ENCODE results near the gene BICRAL. TPM values are rescaled to one million over a fixed set of nuclear protein-coding genes. Genes with fewer than 3 reads are reported as not detected.
A peak's percentile ranks its signal among the peaks of the same experiment; 100 is the strongest.
"Not testable (repeated sequence)": the region's sequence is repeated elsewhere in the genome, so short reads cannot be mapped to it uniquely, and the experiment has no call there.

The BICRAL gene
- total RNA-seq, 1 donor from 2014 or later = 2.9 TPM

GRCh38 chr6:42766163-42766670 is 15.6 kb upstream of the BICRAL start:
- TF ChIP-seq, protein P1, sequence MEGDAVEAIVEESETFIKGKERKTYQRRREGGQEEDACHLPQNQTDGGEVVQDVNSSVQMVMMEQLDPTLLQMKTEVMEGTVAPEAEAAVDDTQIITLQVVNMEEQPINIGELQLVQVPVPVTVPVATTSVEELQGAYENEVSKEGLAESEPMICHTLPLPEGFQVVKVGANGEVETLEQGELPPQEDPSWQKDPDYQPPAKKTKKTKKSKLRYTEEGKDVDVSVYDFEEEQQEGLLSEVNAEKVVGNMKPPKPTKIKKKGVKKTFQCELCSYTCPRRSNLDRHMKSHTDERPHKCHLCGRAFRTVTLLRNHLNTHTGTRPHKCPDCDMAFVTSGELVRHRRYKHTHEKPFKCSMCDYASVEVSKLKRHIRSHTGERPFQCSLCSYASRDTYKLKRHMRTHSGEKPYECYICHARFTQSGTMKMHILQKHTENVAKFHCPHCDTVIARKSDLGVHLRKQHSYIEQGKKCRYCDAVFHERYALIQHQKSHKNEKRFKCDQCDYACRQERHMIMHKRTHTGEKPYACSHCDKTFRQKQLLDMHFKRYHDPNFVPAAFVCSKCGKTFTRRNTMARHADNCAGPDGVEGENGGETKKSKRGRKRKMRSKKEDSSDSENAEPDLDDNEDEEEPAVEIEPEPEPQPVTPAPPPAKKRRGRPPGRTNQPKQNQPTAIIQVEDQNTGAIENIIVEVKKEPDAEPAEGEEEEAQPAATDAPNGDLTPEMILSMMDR (conservative IDR thresholded peaks at IDR 0.05; ENCODE audit: low read depth, low read length) = no peak
- H3K4me3 ChIP-seq (ENCODE audit: low read depth, low read length) = no peak overlapping the region
- DNase-seq (ENCODE audit: low read depth) = no peak

DNA sequence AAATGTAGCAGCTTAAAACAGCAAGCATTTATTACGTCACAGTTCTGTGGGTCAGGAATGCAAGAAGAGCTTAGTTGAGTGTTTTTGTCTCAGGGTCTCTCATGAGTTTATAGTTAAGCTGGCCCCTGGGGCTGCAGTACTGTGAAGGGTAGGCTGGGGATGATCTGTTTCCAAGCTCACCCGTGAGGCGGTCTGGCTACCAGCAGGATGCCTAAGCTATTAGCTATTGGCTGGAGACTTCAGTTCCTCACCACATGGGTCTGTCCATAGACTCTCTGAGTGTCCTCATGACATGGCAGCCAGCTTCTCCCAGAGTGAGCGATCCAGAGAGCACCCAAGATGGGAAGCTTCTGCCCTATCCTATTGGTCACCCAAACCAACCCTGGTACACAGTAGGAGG is 12.8 kb upstream of the BICRAL start:
- TF ChIP-seq, protein P1 (conservative IDR thresholded peaks at IDR 0.05; ENCODE audit: low read depth, low read length) = no peak
- H3K4me3 ChIP-seq (ENCODE audit: low read depth, low read length) = no peak overlapping the region
- DNase-seq (ENCODE audit: low read depth) = no peak

GRCh38 chr6:42769836-42770235 is 12.0 kb upstream of the BICRAL start:
- TF ChIP-seq, protein P1 (conservative IDR thresholded peaks at IDR 0.05; ENCODE audit: low read depth, low read length) = no peak
- no peak overlapping the region for H3K4me3 ChIP-seq (ENCODE audit: low read depth, low read length)
- no peak for DNase-seq (ENCODE audit: low read depth)

- TF ChIP-seq, protein P1 (conservative IDR thresholded peaks at IDR 0.05; ENCODE audit: low read depth, low read length) = no peak
- DNase-seq (ENCODE audit: low read depth) = no peak
- no peak overlapping the region for H3K4me3 ChIP-seq (ENCODE audit: low read depth, low read length)
These were observed 10.1 kb upstream of the BICRAL start for GRCh38 chr6:42771741-42772100.

DNA sequence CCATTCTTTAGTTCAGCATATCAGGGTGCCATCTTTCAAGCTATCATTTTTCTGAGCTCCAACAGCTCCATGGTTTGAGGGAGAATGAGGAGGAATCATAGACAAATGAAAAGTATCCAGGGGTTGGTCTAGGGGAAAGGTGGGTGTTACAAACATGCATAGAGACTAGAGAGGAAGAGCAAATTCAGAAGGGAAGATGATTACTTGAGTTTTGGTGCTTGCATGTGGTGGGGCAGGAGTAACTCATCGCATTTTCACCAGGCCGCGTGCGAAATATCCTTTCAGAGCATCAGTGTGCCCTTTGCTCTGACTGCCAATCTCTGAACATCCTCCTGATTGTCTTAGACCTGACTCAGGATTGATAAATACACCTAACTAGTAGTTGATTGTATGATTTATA is 7.7 kb upstream of the BICRAL start:
- no peak for DNase-seq (ENCODE audit: low read depth)
- no peak overlapping the region for H3K4me3 ChIP-seq (ENCODE audit: low read depth, low read length)
- TF ChIP-seq, protein P1 (conservative IDR thresholded peaks at IDR 0.05; ENCODE audit: low read depth, low read length) = no peak

- not testable (repeated sequence) for DNase-seq (ENCODE audit: low read depth); H3K4me3 ChIP-seq (ENCODE audit: low read depth, low read length)
These were observed 6.9 kb upstream of the BICRAL start for GRCh38 chr6:42774821-42775487.

DNA sequence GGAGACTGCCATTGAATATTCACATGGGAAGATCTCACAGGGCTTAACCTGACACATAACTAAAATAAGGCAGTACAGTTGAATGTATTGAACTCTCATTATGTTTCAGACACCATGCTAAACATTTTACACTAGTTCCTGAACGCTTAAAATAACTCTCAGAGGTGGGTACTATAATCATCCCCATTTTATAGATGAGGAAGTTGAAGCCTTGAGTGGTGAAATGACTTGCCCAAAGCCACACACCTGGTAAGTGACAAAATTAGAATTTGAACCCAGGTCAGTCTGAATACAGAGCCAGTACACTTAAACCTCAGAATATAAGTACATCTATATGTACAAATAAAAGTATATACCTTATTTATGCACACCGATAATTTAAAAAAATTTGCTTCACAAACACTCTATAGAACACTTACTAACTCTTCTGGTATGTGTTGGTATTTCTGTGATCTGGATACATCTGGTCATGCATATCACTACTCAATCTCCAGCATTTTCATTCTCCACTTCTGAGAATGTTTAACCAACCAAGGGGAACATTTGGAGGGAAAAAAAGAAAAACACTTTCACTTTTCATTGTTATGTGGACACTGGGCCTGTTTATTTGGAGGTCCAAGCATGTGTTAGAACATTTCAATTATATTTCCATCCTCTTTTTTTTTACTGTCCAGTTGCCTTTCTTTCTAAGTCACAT is 4.6 kb upstream of the BICRAL start:
- H3K4me3 ChIP-seq (ENCODE audit: low read depth, low read length) = no peak overlapping the region
- peak; percentile 84 for DNase-seq (ENCODE audit: low read depth)
- TF ChIP-seq, protein P1 (conservative IDR thresholded peaks at IDR 0.05; ENCODE audit: low read depth, low read length) = no peak

All from epithelial cell of proximal tubule (primary cell).